ENCODE results near the gene FCHO2. TPM values are rescaled to one million over a fixed set of nuclear protein-coding genes. Genes with fewer than 3 reads are reported as not detected.

The FCHO2 gene
- total and polyA plus RNA-seq, 9 donors, result 12.1 to 34.4 (median 26.0) TPM

DNA sequence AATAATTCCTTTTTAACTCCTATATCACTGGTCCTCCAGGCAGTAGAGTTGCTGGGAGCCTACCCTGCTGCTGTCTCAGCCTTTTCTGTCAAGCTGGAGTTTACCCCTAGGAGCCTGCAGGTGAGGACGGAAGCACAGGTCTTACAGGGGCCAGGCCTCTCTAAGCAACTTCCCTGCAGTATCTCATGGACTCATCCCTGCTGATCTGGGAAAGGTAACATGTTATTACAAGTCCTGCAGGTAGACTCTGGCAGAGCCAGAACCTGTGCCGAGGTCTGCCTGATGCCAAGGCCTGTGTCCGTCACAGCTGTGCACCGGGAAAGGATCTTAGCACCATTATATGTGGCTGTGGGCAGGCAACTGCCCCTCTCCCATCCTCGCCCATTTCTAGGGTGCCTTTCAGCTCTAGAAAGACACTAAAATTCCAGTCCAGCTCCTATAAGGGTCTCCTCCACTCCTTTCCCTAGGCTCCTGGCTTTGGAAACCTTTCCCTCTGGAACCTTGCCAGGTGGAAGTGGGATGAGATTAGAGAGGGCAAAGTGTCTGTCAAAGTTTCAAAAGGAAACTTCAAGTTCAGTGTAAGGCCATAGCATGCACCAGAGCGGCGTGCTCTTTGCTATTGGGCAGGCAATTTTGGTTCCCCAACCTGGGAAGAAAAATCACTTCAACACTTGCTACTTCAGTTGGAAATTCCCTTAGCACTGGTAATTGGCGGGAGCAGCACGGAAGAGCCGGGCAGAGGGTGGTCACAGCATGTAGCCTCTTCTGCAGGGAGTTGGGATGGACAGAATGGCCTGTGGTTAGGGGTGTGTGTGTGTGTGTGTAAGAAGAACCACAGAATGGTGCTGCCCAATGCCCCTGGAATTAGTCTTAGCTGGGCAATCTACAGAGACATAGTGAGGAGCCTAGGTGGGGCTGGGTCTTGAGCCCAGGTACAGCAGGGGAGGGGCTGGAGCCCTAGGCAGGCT lies 182.0 kb downstream of the FCHO2 start:
- Histone ChIP-seq H3K4me1 (ENCODE audit: insufficient read depth) (no peaks in the 10 kb centered on the region), H3K9me3 (no peaks in the 10 kb centered on the region), H3K27me3 (no peaks in the 10 kb centered on the region), H3K27ac (no peak overlapping the region), H3K36me3 (no peaks in the 10 kb centered on the region), H3K4me3 (no peak overlapping the region)
- TF ChIP-seq CTCF (IDR thresholded peaks at IDR 0.05), result no peak
- no peak for TF ChIP-seq EP300 (IDR thresholded peaks at IDR 0.05)
- TF ChIP-seq POLR2A (IDR thresholded peaks at IDR 0.05), result no peak
- no peak for DNase-seq
- intact Hi-C loops (cut with DNase I), result no loop called here
- WGBS, 3 donors, result 88 to 93% (median 90%) methylated on average over 10 of the region's 10 CpGs

- Histone ChIP-seq H3K27me3 (no peaks in the 10 kb centered on the region), H3K4me1 (ENCODE audit: insufficient read depth) (no peaks in the 10 kb centered on the region), H3K27ac (no peak overlapping the region), H3K36me3 (no peaks in the 10 kb centered on the region), H3K4me3 (no peak overlapping the region), H3K9me3 (no peaks in the 10 kb centered on the region)
- TF ChIP-seq EP300 (IDR thresholded peaks at IDR 0.05) (no peak), POLR2A (IDR thresholded peaks at IDR 0.05) (no peak), CTCF (IDR thresholded peaks at IDR 0.05) (no peak)
- WGBS, 3 donors, result 48 to 54% (median 53%) methylated on average over 3 of the region's 3 CpGs
- DNase-seq, result no peak
- intact Hi-C loops (cut with DNase I), result no loop called here
These were observed 183.6 kb downstream of the FCHO2 start for GRCh38 chr5:73139485-73139884.

Other genes with a start within 250 kb of the FCHO2 start
- 10 to 100 TPM; 48.6 to 99.3 (median 77.8) TPM for gene TNPO1, start 139.4 kb upstream of the FCHO2 start, total RNA-seq
- gene TNPO1, start 139.4 kb upstream of the FCHO2 start, polyA plus RNA-seq, result 10 to 100 TPM; 14.9 to 44.2 TPM
- not detected for gene TMEM171, start 164.5 kb downstream of the FCHO2 start, total RNA-seq
- gene TMEM171, start 164.5 kb downstream of the FCHO2 start, polyA plus RNA-seq, result under 1 TPM; 0.10 to 0.42 TPM
- gene TMEM174, start 217.2 kb downstream of the FCHO2 start, total RNA-seq, result not detected
- gene TMEM174, start 217.2 kb downstream of the FCHO2 start, polyA plus RNA-seq, result not detected